Measurements from ENCODE around the gene IL13RA1. TPM values are rescaled to one million over a fixed set of nuclear protein-coding genes. Genes with fewer than 3 reads are reported as not detected.

The IL13RA1 gene
- total RNA-seq, 2 donors from 2014 or later, result 101 to 112 TPM

Other genes with a start within 250 kb of the IL13RA1 start
- 1 to 10 TPM; 4.3 to 8.3 TPM for gene DOCK11, start 231.8 kb upstream of the IL13RA1 start, total RNA-seq
- gene ZCCHC12, start 96.2 kb downstream of the IL13RA1 start, total RNA-seq, result under 1 TPM in 1 of 2 donors, not detected in 1; 0.20 TPM
- gene LONRF3, start 247.0 kb downstream of the IL13RA1 start, total RNA-seq, result 10 to 100 TPM; 10.8 to 11.1 TPM

All from left colon (tissue), 2 donors.